Activated CD4-positive, alpha-beta T cell treated with anti-CD3 and anti-CD28 coated beads for 36 hours (primary cell): Measurements from ENCODE around the gene PTPN5. TPM values are rescaled to one million over a fixed set of nuclear protein-coding genes. Genes with fewer than 3 reads are reported as not detected.

ENCODE experiments used
- total RNA-seq, 2 experiments: library from RNA; stranded (reverse); gene quantifications; one replicate each; pipeline ENCODE4 v1.2.3, GENCODE V29; 2021

Gene PTPN5
- total RNA-seq, 2 experiments from 2014 or later: not detected

Other genes with a start within 250 kb of the PTPN5 start
- 10 to 100 TPM; 14.3 to 16.0 TPM for gene UEVLD, start 203.1 kb downstream of the PTPN5 start, total RNA-seq
- 1 to 10 TPM; 1.3 to 3.0 TPM for gene MISFA, start 192.0 kb downstream of the PTPN5 start, total RNA-seq
- gene SPTY2D1, start 157.5 kb downstream of the PTPN5 start, total RNA-seq: 10 to 100 TPM; 17.8 to 26.4 TPM
- under 1 TPM; 0.09 to 0.26 TPM for gene TMEM86A, start 93.0 kb downstream of the PTPN5 start, total RNA-seq
- under 1 TPM; 0.28 to 0.41 TPM for gene IGSF22, start 65.6 kb downstream of the PTPN5 start, total RNA-seq
- not detected for gene MRGPRX1, start 147.6 kb upstream of the PTPN5 start, total RNA-seq